ENCODE data around the gene BCL2. TPM values are rescaled to one million over a fixed set of nuclear protein-coding genes. Genes with fewer than 3 reads are reported as not detected.
"Not testable (repeated sequence)": the region's sequence is repeated elsewhere in the genome, so short reads cannot be mapped to it uniquely, and the experiment has no call there.

Gene BCL2
- total RNA-seq, 2 experiments from 2014 or later: 1.4 to 2.5 TPM

DNA sequence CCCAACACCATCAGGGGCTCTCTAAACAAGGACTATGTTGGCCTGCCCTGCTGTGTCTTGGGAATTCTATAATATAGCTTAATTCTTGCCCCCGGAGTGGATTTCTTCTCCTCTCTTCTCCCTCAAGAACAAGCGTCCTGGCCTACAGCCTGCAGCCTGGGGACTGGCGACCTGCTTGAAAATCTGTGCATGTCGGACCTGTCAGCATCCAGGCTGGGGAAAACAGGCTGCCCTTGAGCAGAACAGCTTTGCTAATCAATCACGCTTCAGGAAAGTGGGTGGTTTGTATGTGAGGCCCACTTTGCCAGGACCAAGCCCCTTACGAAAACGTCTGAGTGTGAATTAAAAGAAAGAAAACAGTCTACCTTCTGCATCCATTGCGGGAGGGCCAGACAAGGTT lies 116.7 kb downstream of the BCL2 start:
- Histone ChIP-seq H3K36me3 (ENCODE audit: insufficient read depth, low read length) (no peaks in the 10 kb centered on the region), H3K27ac (ENCODE audit: low read depth, low read length, poor library complexity, severe bottlenecking) (no peak overlapping the region), H3K4me2 (ENCODE audit: low read length) (no peak overlapping the region), H2AFZ (ENCODE audit: low read length) (no peak overlapping the region), H3K4me3 (ENCODE audit: low read depth, low read length, poor library complexity, severe bottlenecking) (no peak overlapping the region), H3K9me2 (ENCODE audit: insufficient read depth, low read length) (no peaks in the 10 kb centered on the region), H3K4me1 (ENCODE audit: insufficient read depth, low read length, poor library complexity, severe bottlenecking) (peaks cover 37% of the 10 kb centered on the region), H4K20me1 (ENCODE audit: insufficient read depth, low read length) (no peaks in the 10 kb centered on the region), H3K9me3 (ENCODE audit: low read length) (no peaks in the 10 kb centered on the region), H3K79me2 (ENCODE audit: insufficient read depth, low read depth, low read length) (no peaks in the 10 kb centered on the region)
- POLR2A ChIA-PET: no interaction called here
- CTCF ChIA-PET (ENCODE audit: unreplicated experiment): no interaction called here
- no peak for DNase-seq (ENCODE audit: low spot score)
- intact Hi-C loops (cut with micrococcal nuclease; ENCODE audit: unreplicated experiment): no loop called here
- no TSS peak for BruUV-seq (replicated peaks)
- no peak for TF ChIP-seq EZH2phosphoT487 (IDR thresholded peaks at IDR 0.05; ENCODE audit: borderline replicate concordance, low read depth, low read length)
- TF ChIP-seq, protein P1, sequence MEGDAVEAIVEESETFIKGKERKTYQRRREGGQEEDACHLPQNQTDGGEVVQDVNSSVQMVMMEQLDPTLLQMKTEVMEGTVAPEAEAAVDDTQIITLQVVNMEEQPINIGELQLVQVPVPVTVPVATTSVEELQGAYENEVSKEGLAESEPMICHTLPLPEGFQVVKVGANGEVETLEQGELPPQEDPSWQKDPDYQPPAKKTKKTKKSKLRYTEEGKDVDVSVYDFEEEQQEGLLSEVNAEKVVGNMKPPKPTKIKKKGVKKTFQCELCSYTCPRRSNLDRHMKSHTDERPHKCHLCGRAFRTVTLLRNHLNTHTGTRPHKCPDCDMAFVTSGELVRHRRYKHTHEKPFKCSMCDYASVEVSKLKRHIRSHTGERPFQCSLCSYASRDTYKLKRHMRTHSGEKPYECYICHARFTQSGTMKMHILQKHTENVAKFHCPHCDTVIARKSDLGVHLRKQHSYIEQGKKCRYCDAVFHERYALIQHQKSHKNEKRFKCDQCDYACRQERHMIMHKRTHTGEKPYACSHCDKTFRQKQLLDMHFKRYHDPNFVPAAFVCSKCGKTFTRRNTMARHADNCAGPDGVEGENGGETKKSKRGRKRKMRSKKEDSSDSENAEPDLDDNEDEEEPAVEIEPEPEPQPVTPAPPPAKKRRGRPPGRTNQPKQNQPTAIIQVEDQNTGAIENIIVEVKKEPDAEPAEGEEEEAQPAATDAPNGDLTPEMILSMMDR (conservative IDR thresholded peaks at IDR 0.05; ENCODE audit: low read length): no peak

DNA sequence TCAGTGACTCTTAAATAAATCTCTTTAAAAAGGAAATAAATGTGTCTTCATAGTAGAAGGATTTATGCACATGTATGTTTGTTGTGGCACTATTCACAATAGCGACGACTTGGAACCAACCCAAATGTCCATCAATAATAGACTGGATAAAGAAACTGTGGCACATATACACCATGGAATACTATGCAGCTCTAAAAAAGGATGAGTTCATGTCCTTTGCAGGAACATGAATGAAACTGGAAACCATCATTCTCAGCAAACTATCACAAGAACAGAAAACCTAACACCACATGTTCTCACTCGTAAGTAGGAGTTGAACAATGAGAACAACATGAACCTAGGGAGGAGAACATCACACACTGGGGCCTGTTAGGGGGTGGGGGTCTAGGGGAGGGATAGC lies 118.1 kb downstream of the BCL2 start:
- H2AFZ ChIP-seq (ENCODE audit: low read length); DNase-seq (ENCODE audit: low spot score); POLR2A ChIA-PET; BruUV-seq (replicated peaks); H3K9me2 ChIP-seq (ENCODE audit: insufficient read depth, low read length); intact Hi-C loops (cut with micrococcal nuclease; ENCODE audit: unreplicated experiment); H3K4me2 ChIP-seq (ENCODE audit: low read length); H3K79me2 ChIP-seq (ENCODE audit: insufficient read depth, low read depth, low read length); H3K36me3 ChIP-seq (ENCODE audit: insufficient read depth, low read length); H3K27ac ChIP-seq (ENCODE audit: low read depth, low read length, poor library complexity, severe bottlenecking); H4K20me1 ChIP-seq (ENCODE audit: insufficient read depth, low read length); H3K4me3 ChIP-seq (ENCODE audit: low read depth, low read length, poor library complexity, severe bottlenecking); H3K9me3 ChIP-seq (ENCODE audit: low read length); CTCF ChIA-PET (ENCODE audit: unreplicated experiment): not testable (repeated sequence)
- H3K4me1 ChIP-seq (ENCODE audit: insufficient read depth, low read length, poor library complexity, severe bottlenecking): peaks cover 27% of the 10 kb centered on the region

DNA sequence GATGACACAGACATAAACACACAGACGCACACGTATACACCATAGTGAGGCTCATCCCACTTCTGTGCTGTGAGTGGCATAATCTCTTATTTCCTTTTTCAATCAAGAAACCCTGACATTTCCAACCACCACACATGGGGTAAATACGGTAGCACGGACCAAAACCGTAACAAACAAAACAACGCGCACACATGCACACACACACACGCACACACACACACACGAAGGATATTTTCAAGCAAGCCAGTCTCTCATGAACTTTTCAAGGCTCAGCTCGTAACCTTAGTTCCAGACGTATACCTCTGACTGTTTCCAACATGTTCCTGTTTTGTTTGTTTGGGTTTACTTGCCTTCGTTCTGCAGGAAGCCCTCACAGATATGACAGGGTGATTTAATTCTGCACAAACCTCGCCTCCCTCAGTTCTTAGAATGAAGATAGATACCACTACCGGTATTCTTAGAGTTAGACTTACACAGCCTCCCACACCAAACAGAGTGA lies 119.8 kb downstream of the BCL2 start:
- DNase-seq (ENCODE audit: low spot score): no peak
- H3K4me3 ChIP-seq (ENCODE audit: low read depth, low read length, poor library complexity, severe bottlenecking): no peak overlapping the region
- H3K36me3 ChIP-seq (ENCODE audit: insufficient read depth, low read length): no peaks in the 10 kb centered on the region
- H3K79me2 ChIP-seq (ENCODE audit: insufficient read depth, low read depth, low read length): no peaks in the 10 kb centered on the region
- H3K9me3 ChIP-seq (ENCODE audit: low read length): no peaks in the 10 kb centered on the region
- no peak overlapping the region for H3K4me2 ChIP-seq (ENCODE audit: low read length)
- ChIA-PET POLR2A (no interaction called here), CTCF (ENCODE audit: unreplicated experiment) (no interaction called here)
- intact Hi-C loops (cut with micrococcal nuclease; ENCODE audit: unreplicated experiment): no loop called here
- TF ChIP-seq EZH2phosphoT487 (IDR thresholded peaks at IDR 0.05; ENCODE audit: borderline replicate concordance, low read depth, low read length): no peak
- TF ChIP-seq, protein P1 (conservative IDR thresholded peaks at IDR 0.05; ENCODE audit: low read length): no peak
- no peaks in the 10 kb centered on the region for H3K9me2 ChIP-seq (ENCODE audit: insufficient read depth, low read length)
- H4K20me1 ChIP-seq (ENCODE audit: insufficient read depth, low read length): no peaks in the 10 kb centered on the region
- no peak overlapping the region for H2AFZ ChIP-seq (ENCODE audit: low read length)
- no peak overlapping the region for H3K27ac ChIP-seq (ENCODE audit: low read depth, low read length, poor library complexity, severe bottlenecking)
- H3K4me1 ChIP-seq (ENCODE audit: insufficient read depth, low read length, poor library complexity, severe bottlenecking): peaks cover 10% of the 10 kb centered on the region
- BruUV-seq (replicated peaks): no TSS peak
